B cell (primary cell): ENCODE results near the gene PRIM2.
"Not testable (repeated sequence)": the region's sequence is repeated elsewhere in the genome, so short reads cannot be mapped to it uniquely, and the experiment has no call there.

Source experiments
- CTCF ChIP-seq: fragments of 200-600 bp; IDR thresholded peaks from one replicate; pipeline ENCODE4 v1.8.0; 2022; ENCODE audit warnings: antibody characterized with exemption, mild to moderate bottlenecking
- EZH2 ChIP-seq: IDR thresholded peaks from 2 replicates; pipeline ENCODE4 v1.6.1; 2012; ENCODE audit warnings: borderline replicate concordance, low read depth, mild to moderate bottlenecking, moderate library complexity, low read length; ENCODE audit not compliant: insufficient read depth, poor library complexity, severe bottlenecking

- not testable (repeated sequence) for TF ChIP-seq CTCF, EZH2
These were observed 342.4 kb downstream of the PRIM2 start for GRCh38 chr6:57659794-57660193.
